RWPE1 (cell line): ENCODE results near the gene VMAC.

Experiments used
- CTCF ChIA-PET: fragments of 350-600 bp; sonication (Branson Sonifier 250); formaldehyde crosslinking; extraction: SDS; loops from one replicate; lab custom pipeline; 2021; lab: Yijun Ruan, JAX
- POLR2A ChIA-PET: fragments of 400-600 bp; formaldehyde crosslinking; extraction: SDS; loops from one replicate; lab custom pipeline; 2020; ENCODE audit warnings: antibody characterized with exemption; ENCODE audit not compliant: low non-redundant PET; lab: Yijun Ruan, JAX
- DNase-seq: peaks from one replicate; pipeline ENCODE4 v3.0.0; 2012; ENCODE audit warnings: low spot score
- H3K27ac ChIP-seq: fragments of 450-650 bp; 2 replicates; pipeline ENCODE4 v1.5.1; 2017
- TF ChIP-seq, protein P1 (sequence below): fragments of 450-650 bp; conservative IDR thresholded peaks from 2 replicates; pipeline ENCODE4 v1.5.1; 2017; ENCODE audit warnings: low read depth, mild to moderate bottlenecking

The VMAC gene

DNA sequence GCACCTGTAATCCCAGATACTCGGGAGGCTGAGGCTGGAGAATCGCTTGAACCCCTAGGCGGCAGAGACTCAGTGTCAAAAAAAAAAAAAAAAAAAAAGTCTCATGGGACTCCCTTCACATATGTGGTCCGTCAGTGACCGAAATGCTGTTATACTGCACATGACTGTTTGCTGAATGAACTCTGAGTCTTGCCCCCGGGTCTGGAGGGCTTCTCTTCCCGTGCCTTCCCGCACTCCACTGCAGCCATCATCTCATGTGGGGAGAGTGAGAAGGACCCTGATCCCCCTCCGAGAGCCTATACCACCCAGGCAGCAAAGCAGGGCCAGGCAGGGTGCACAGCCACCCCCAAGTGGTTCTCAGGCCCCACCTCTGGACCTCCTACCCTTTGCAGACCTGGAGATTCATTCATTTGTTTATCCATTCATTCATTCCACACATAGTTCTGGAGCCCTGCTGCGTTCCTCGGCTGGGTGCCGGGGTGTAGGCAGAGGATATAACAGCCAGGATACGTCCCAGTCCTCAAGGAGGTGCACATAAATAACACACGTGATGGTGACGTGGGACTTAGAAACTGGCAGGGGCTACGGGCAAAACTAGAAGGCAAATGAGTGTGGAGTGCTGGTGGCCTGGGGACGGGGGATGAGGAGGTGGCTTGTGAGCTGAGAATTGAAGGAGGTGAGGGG lies 15.2 kb upstream of the VMAC start:
- POLR2A ChIA-PET = no interaction called here
- CTCF ChIA-PET = interaction anchor here (0.6 to 2.2 kb wide), 2 partner anchors 83 to 85 kb away, joined by 4 to 9 read pairs; no protein-coding TSS in a partner anchor
- H3K27ac ChIP-seq = no peak overlapping the region
- DNase-seq = no peak
- TF ChIP-seq, protein P1, sequence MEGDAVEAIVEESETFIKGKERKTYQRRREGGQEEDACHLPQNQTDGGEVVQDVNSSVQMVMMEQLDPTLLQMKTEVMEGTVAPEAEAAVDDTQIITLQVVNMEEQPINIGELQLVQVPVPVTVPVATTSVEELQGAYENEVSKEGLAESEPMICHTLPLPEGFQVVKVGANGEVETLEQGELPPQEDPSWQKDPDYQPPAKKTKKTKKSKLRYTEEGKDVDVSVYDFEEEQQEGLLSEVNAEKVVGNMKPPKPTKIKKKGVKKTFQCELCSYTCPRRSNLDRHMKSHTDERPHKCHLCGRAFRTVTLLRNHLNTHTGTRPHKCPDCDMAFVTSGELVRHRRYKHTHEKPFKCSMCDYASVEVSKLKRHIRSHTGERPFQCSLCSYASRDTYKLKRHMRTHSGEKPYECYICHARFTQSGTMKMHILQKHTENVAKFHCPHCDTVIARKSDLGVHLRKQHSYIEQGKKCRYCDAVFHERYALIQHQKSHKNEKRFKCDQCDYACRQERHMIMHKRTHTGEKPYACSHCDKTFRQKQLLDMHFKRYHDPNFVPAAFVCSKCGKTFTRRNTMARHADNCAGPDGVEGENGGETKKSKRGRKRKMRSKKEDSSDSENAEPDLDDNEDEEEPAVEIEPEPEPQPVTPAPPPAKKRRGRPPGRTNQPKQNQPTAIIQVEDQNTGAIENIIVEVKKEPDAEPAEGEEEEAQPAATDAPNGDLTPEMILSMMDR = no peak

DNA sequence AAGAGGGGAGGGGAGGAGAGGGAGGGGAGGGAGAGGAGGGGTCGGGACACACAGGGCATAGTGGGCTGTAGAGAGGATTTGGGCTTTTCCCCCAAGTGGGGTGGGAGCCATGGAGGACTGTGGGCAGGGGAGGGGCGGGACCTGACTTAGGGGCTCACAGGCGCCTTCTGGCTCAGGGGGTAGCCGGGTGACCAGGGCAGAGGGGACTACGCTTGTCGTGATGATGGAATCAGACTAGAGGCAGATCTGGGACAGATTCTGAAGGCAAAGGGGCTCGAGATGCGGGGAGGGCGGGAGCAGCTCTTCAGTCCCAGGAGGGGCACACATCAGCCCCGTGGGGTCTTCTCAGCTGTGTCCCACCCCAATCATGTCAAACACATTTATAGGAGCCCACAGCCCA lies 14.6 kb upstream of the VMAC start:
- no peak overlapping the region for H3K27ac ChIP-seq
- ChIA-PET CTCF (interaction anchor here (2.2 kb wide), 1 partner anchor 86 kb away, joined by 9 read pairs; no protein-coding TSS in a partner anchor), POLR2A (no interaction called here)
- TF ChIP-seq, protein P1 = no peak
- no peak for DNase-seq

DNA sequence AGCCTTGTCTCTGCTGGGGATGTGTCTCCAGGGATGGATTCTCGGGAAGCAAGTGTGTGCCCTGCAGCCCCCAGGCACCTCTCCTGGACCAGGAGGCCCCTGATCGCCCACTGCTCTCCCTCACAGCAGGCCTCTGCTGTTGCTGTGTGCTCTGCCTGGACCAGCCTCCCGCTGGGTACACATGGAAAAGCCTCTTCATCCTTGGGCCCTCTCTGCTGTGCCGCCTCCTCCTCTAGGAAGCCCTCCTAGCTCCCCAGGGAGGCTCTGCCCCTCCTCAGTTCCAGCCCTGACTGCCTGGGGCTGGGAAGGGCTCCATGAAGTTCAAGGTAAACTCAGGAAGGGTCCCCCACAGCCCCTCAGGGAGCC lies 13.1 kb upstream of the VMAC start:
- ChIA-PET CTCF (interaction anchor here (0.7 to 2.4 kb wide), 3 partner anchors 86 to 88 kb away, joined by 3 to 15 read pairs (median 9); no protein-coding TSS in a partner anchor), POLR2A (interaction anchor here (0.7 kb wide), 1 partner anchor 12 kb away, joined by 3 read pairs; the partner anchor contains the start of gene NDUFA11)
- no peak for DNase-seq
- TF ChIP-seq, protein P1 = no peak
- no peak overlapping the region for H3K27ac ChIP-seq

DNA sequence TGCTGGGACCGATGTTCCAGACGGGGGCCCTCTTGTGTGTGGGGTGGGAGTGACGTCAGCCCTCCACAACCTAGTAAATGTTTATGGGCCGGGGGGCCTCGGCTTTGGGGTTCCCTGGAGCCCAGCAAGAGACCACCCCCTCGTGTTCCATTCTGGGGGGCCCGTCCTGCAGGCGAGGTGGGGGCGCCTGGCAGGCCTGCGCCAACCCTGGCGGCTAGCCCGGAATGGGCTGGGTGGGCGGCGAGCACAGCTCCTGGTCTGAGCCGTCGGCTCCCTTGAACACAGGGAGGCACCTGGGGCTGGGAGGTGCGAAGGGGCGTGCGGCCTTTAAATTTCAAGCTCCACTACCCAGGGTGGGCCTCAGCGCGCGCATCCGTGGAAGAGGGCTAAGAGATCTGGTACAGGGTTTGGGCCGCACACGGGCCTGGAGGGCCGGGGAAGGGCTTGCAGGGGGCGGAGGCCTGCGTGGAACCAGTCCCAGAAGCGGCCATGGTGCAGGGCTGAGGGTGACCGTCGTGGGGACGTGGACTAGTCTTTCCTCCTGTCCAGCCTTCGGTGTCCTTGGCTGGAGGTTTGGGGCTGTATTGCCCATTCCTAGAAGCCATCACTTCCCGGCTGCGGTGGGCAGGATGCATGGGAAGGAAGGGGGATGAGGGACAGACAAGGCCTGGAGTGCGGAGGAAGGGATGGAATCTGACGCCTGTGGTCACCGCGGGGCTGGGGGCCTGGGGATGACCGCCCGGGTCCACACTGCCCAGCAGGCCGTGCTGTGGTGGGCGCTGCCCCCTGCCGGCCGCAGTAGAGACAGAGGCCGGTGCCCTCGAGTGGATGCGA lies 12.5 kb upstream of the VMAC start:
- ChIA-PET CTCF (interaction anchor here (2.4 kb wide), 1 partner anchor 88 kb away, joined by 15 read pairs; no protein-coding TSS in a partner anchor), POLR2A (interaction anchor here (0.7 kb wide), 1 partner anchor 11 kb away, joined by 3 read pairs; the partner anchor contains the start of gene NDUFA11)
- TF ChIP-seq, protein P1 = 0 out of 2 replicates have a peak, but pooled peaks have one; percentile 20
- H3K27ac ChIP-seq = peak overlapping the region; percentile 84; the same call in 1 of the 2 replicates
- DNase-seq = no peak

DNA sequence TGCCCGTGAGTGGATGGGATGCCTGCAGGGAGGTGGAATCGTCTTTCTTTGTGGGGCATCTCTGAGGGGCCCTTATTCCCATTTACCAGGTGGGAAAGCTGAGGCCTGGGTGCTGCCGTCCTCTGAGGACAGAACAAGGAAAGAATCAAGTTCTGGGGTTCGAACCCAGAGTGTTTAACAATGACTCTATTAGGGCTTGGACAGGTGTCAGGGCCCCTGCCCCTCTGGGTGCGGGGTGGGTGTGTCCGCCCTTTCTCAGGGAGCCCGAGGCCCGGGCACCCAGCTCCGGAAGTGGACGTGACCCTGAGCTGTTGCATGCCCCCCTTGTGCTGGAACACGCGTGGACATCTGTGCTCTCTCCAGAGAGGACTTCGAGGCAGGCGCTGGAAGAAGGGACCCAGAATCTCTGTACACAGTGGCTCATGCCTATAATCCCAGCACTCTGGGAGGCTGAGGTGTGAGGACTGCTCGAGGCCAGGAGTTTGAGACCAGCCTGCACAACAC lies 11.8 kb upstream of the VMAC start:
- POLR2A ChIA-PET = interaction anchor here (0.6 kb wide), 1 partner anchor 121 kb away, joined by 3 read pairs; no protein-coding TSS in a partner anchor
- CTCF ChIA-PET = interaction anchor here (0.5 to 2.4 kb wide), 2 partner anchors 89 to 97 kb away, joined by 3 to 15 read pairs; no protein-coding TSS in a partner anchor
- DNase-seq = no peak
- peak overlapping the region; percentile 84 for H3K27ac ChIP-seq
- TF ChIP-seq, protein P1 = no peak
